Urothelium cell line (cell line): ENCODE measurements around the gene UPF3A.
"Not testable (repeated sequence)": the region's sequence is repeated elsewhere in the genome, so short reads cannot be mapped to it uniquely, and the experiment has no call there.

Experiments used
- DNase-seq: peaks from one replicate; pipeline ENCODE4 v3.0.0; 2011; ENCODE audit warnings: low spot score, mixed read lengths
- FAIRE-seq: peaks from 2 replicates; lab custom pipeline; 2011; peaks lifted over from hg19 to GRCh38; lab: Jason Lieb, UNC

Gene UPF3A

DNA sequence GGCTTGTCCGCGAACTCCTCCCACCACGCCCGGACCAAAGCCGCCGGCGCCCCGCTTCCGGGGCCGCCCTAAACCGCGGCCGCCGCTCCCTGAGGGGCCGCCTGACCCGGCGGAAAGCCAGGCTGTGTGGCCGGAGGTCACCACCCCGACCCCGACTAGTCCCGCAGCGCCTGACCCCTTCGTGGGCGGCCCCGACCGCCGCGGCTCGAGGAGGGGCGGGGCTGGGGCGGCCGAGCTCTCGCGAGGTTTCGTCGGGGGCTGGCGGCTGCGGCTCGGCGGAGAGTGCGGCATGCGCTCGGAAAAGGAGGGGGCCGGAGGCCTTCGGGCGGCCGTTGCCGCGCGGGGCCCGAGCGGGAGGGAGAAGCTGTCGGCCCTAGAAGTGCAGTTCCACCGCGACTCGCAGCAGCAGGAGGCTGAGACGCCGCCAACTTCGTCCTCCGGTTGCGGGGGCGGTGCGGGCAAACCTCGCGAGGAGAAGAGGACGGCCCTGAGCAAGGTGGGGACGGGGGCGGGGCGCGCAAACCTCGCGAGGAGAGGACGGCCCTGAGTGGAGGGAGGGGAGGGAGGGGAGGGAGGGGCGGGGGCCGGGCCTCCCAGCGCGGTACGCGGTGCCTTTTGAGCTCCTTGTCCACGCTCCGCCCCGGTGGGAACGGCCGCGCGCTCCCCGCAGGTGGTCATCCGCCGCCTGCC is at the start of gene UPF3A:
UPF3A (plus strand) TSS at position 251 of the 690 bp plus-strand sequence; CDS start at position 290, 39 bp downstream.
- peak; percentile 96 for DNase-seq
- peak; percentile 81 for FAIRE-seq

GRCh38 chr13:114231886-114232285 is 49.5 kb upstream of the UPF3A start:
- FAIRE-seq (no peak), DNase-seq (no peak)

GRCh38 chr13:114234266-114234644 is 47.1 kb upstream of the UPF3A start:
- no peak for FAIRE-seq
- no peak for DNase-seq

DNA sequence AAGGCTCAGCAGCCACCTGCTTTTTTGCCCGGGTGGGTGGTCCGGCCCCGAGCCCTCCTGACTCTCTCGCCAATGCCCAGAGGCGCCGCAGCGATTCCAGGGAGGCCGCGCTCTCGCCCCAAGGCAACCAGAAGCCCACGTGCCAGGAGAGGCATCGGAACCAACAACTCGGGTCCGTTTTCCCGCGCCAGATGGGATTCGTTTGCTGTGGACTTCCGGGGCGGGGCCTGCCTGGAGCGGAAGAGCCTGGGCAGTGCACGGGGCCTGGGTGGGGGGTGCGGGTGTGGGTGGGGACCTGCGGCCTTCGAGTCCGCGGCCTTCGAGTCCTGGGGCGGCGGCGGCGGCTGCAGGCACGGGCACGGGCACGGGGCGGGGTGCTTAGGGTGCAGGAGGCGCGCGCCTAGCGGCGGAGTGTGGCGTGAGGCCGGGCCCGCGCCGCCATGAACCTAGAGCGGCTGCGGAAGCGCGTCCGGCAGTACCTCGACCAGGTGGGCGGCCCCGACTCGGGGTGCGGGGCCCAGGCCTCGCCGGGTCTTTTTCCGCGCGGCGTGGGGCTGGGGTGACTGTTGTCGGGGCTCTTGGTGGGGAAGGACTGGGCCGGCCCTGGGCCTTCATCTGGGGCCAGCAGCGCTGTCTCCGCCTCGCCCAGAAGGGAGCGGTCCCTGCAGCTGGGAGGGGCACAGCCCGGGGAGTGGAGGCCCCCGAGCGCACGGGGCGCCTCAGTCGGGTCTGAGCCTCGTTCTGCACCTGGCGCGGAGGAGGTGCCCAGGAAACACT is 46.6 kb upstream of the UPF3A start, which contains the start of gene CDC16:
CDC16 (plus strand) TSS at position 253 of the 777 bp plus-strand sequence; CDS start at position 441, 188 bp downstream.
- DNase-seq (peak; percentile 98), FAIRE-seq (peak; percentile 78)

DNA sequence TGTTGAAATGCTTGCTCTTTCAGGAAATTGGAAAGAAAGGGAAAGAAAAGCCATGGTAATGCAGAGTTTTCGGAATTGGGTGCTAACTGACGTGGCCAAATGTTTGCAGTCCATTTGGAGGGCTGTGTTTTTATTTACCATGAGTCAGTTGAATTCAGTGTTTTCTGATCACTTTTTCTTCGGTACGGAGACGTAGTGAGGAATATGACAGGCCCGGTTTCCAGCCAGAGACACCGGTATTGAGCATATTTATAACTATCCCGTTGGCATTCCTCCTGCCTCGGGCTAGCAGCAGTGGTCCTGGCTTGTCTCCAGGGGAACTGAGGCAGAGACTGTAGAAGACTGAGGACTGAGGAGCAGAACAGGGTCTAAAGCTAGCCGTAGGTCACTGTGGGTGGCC is 45.7 kb upstream of the UPF3A start:
- DNase-seq (no peak), FAIRE-seq (no peak)

- FAIRE-seq: no peak
These were observed 45.2 kb upstream of the UPF3A start for GRCh38 chr13:114236227-114236626.

GRCh38 chr13:114237415-114238112 is 43.8 kb upstream of the UPF3A start:
- no peak for DNase-seq
- FAIRE-seq: no peak

More at GRCh38 chr13:114236227-114236626, 45.2 kb upstream of the UPF3A start:
- DNase-seq: no peak

DNA sequence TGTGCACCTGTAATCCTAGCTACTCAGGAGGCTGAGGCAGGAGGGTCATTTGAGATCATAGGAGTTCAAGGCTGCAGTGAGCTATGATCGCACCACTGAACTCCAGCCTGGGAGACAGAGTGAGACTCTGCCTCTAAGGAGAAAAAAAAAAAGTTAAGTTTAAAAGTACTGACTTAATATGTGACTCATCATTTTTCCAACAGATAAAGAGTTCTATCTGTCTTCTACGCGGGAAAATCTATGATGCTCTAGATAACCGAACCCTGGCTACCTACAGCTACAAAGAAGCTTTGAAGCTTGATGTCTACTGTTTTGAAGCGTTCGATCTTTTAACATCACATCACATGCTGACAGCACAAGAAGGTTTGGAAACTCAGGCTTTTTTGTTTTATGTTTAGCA is 39.5 kb upstream of the UPF3A start:
- FAIRE-seq: no peak
- DNase-seq: no peak

DNA sequence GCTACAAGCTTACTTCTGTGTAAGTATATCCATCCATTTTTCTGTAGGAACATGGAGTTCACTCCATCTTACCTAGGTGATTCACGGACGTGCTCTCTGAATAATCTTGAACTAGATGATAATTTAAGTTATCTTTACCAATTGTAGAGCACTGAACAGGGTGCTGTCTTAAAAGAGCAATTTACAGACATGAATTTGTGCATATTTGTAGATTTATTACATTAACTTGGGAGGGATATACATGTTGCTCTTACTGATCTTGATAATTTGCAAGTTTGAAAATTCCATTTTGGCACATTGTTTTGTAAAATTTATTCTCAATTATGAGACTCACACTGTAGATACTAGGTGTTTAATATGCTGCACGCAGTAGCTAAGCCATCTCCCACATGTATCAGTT is 37.4 kb upstream of the UPF3A start:
- FAIRE-seq (no peak), DNase-seq (no peak)

DNA sequence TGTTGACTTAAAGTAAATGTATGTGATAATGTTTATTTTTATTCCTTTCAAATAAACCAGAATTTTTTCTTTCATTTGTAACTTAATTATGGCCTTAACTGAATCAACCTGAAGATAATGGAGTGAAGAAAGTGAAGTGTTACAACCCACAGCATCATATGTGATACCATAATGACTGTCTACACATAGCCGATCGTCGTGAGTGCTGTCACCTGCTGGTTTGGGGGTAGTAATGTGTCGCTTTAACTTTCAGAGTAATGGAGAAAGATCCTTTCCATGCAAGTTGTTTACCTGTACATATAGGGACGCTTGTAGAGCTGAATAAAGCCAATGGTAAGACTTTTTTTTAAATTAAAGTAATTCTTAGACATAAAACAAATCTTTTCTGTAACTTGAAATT is 36.8 kb upstream of the UPF3A start:
- FAIRE-seq (no peak), DNase-seq (no peak)

- FAIRE-seq: no peak
- DNase-seq: no peak
These were observed 33.4 kb upstream of the UPF3A start for GRCh38 chr13:114248011-114248410.

DNA sequence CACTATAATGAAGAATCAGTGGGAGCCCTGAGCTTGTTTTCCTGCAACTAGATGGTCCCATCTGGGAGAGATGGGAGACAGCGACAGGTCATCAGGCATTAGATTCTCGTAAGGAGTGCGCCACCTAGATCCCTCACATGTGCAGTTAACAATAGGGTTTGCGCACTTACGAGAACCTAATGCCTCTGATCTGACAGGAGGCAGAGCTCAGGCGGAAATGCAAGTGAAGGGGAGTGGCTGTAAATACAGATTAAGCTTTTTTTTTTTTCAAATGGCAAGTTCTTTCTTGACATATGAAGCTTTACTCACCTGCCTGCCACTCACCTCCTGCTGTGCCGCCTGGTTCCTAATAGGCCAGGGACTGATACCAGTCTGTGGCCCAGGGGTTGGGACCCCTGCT is 32.3 kb upstream of the UPF3A start:
- no peak for FAIRE-seq

DNA sequence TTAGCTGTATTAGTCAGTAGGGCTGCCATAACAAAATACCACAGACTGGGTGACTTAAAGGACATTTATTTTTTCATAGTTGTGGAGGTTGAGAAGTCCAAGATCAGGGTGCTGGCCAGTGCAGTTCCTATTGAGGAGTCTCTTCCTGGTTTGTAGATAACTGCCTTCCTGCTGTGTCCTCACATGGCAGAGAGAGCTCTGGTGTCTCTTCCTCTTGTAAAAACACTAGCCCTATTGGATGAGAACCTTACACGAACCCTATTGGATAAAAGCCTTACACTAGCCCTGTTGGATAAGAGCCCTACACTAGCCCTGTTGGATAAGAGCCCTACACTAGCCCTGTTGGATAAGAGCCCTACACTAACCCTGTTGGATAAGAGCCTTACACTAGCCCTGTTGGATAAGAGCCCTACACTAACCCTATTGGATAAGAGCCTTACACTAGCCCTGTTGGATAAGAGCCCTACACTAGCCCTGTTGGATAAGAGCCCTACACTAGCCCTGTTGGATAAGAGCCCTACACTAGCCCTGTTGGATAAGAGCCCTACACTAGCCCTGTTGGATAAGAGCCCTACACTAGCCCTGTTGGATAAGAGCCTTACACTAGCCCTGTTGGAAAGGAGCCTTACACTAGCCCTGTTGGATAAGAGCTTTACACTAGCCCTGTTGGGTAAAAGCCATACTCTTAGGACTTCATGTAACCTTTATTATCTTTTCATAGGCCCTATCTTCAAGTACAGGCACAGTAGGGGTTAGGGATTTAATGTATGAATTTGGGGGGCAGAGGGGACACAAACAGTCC is 29.6 kb upstream of the UPF3A start:
- not testable (repeated sequence) for FAIRE-seq, DNase-seq

More for the DNA sequence above, 32.3 kb upstream of the UPF3A start:
- DNase-seq: no peak

GRCh38 chr13:114256547-114256946 is 24.9 kb upstream of the UPF3A start:
- FAIRE-seq (no peak), DNase-seq (no peak)

DNA sequence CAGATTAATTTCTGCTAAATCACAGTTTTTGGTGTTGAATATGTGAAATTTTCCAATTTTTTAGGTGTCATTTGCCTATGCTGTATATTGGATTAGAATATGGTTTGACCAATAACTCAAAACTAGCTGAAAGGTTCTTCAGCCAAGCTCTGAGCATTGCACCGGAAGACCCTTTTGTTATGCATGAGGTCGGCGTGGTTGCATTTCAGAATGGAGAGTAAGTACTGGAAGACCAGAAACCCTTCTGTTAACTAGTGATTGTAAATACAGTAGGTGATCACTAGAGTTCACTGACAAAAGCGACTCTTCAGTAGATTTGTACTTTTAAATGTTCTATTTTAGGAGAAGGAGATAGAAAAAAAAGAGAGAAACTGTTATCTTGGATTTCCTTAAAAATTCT is 24.4 kb upstream of the UPF3A start:
- DNase-seq: no peak
- FAIRE-seq: no peak

DNA sequence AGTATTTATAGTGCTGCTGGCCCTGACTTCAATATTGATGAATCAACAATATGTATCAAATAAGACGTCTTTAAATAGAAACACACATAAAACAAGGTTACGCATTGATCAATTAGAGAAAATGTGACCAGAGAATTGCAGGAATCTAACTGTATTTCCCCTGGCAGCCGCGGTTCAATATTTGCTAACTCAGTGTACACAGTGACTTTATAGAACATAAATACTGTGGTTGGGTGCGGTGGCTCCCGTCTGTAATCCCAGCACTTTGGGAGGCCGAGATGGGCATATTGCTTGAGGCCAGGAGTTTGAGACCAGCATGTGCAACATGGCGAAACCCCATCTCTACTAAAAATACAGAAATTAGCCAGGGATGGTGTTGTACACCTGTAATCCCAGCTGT is 22.8 kb upstream of the UPF3A start:
- DNase-seq: no peak
- no peak for FAIRE-seq

DNA sequence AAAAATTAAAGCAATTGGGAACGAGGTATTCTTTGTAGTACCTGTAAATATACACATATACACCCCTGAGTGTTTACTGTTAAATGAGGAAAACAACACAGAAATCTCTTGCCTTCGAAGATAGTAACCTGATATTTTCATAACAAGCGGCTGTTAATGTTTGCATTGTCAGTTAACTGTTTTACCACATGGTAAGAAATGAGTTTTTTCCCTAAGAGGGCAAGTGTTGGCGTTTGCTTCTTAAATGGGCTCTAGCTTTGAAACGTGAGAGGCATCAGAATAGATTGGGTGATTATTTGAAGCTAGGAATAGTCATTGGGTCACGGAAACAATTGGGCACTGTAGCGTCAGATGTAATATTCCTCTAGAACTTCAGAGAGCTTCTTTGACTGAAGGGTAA is 22.0 kb upstream of the UPF3A start:
- no peak for FAIRE-seq

DNA sequence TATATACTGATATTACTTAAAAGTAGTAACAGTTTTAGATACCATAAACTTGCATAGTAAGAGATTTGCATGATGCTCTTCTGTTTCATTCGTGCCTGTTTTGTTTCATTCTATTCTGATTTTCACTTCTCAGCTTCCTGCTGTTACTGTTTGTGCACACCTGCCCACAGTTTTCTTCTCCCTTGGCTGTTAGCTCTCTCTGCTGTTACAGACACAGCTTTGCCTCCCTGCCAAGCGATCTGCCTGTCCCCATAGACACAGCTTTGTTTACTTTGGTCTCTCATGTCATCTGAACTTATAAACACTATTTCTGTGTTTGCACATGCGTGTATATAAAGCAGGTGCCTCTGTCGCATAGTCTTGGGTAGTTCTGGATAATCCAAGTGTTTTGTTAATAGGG is 21.4 kb upstream of the UPF3A start:
- DNase-seq: no peak
- FAIRE-seq: no peak

More for the DNA sequence above, 22.0 kb upstream of the UPF3A start:
- no peak for DNase-seq

DNA sequence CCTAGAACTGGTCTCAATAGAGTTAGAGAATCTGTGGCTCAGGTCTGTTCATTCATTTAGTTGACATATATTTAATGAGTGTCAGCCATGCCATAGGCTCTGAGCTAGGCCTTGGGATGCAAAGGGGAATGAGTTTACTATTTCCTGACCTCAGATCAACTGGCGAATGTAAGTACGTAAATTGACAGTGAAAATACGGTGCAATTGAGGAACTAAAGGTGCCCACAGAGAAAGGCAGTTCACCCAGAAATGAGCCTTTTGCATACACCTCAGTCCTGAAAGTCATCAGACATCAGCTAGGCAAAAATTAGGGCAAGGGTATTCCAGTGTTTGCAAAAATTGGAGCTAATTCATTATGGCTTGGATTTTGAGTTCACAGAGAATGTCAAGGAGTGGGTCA is 20.6 kb upstream of the UPF3A start:
- no peak for FAIRE-seq
- no peak for DNase-seq

DNA sequence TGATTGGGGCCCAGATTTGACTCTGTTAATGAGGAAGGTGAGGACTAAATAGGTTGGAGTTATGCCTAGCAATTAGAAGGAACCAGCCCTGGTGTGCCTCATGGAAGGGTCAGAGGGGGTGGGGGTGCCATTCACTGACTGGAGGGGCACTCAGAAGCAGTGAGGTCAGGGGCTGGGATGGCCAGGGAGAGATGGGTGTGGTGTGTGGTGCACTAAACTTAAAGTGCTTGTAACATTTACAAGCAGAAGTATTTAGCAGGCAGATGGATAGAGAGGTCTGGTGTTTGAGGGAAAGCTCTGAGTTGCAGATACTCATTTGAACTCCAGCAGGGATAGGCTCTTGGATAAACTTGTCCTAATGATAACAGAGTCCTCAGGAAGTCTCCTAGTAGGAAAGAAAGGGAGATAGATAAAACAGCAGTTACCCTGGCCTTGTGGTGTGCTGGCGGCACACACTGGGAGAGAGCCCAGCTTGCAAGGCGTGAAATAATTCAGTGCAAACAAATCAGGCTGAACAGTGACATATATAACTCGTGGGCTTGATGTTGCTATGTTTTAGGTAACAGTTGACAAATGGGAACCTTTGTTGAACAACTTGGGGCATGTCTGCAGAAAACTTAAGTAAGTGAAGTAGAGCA is 20.0 kb upstream of the UPF3A start:
- peak; percentile 17 for FAIRE-seq
- no peak for DNase-seq
